Stimulated activated CD8-positive, alpha-beta memory T cell treated with anti-CD3 and anti-CD28 coated beads, Interleukin-4, amount 100 ng/mL, for 4 hours (primary cell): ENCODE results near the gene LCA5L.
"Not testable (repeated sequence)": the region's sequence is repeated elsewhere in the genome, so short reads cannot be mapped to it uniquely, and the experiment has no call there.

Experiments used
- DNase-seq, 2 donors: peaks; one replicate each; pipeline ENCODE4 v3.0.0-alpha.2; 2020; ENCODE audit warnings: low read depth in 2 of 2, low spot score in 1 of 2

LCA5L gene

DNA sequence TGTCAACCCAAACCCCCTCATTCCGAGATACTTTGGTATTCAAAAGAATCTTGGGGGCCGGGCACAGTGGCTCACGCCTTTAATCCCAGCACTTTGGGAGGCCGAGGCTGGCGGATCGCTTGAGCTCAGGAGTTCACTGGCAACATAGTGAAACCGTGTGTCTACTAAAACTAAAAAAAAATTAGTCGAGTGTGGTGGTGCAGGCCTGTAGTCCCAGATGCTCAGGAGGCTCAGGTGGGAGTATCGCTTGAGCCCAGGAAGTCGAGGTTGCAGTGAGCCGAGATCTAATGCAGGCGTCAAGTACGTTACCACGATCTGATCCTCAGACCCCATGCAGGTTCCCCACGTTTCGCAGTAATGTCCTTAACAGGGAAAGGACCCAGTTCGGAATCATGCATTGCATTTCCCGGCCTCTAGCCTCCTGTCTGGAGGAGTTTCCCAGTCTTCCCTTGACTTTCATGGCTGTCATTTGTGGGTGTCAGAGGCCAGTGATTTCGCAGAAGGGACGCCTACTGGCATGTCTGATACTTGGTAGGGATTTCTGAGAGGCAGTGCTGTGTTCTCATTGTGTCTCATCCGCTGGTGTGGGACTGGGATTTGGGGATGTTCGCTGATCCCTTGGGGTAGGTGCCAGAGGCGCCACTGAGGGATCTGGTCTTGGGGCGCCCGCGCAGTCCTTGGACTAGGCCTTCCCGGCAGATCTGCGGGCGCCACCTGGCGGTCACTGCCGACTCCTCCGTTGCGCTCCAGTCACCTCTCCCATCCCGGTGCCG is 57.4 kb downstream of the LCA5L start:
- DNase-seq: peak; percentile 67 to 79

DNA sequence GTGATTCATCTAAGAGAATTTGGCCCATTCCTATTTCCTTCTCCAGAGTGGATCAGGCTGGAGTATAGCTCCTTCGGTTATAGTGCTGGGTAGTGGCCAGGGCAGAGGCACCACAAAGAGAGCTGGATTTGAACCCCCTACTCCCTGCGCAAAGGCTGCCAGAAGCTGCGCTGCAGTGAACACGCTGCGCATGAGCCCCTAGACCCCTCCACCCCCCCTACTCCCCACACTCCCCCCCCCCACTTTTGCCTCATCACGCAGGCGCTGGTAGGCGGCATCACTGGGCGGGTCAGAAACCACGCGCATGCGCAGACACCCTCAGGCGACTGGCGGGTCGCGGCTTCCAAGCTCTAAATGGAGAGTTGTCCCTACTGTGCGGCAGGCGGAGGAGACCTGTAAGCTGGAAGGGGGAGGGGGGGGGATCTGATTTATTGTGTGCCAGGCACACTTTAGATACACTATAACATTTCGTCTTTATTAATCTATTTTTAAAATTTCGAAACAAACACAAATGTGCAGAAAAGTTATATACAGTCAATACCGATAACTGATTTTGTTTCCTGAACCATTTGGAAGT is 58.0 kb downstream of the LCA5L start:
- DNase-seq: peak; percentile 81

DNA sequence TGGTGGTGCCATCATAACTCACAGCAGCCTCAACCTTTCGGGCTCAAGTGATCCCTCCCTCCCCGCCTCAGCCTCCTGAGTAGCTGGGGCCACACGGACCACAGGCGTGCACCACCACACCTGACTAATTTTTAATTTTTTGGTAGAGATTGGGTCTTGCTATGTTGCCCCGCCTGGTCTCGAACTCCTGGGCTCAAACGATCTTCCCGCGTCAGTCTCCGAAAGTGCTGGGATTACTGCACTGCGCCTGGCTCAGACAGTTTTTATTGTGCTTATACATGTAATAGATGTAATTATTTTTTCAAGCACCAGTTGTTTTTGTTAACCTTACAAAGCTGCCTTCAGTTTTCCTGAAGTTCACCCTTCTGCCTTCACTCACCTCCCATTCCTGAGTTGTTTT is 58.7 kb downstream of the LCA5L start:
- no peak for DNase-seq

DNA sequence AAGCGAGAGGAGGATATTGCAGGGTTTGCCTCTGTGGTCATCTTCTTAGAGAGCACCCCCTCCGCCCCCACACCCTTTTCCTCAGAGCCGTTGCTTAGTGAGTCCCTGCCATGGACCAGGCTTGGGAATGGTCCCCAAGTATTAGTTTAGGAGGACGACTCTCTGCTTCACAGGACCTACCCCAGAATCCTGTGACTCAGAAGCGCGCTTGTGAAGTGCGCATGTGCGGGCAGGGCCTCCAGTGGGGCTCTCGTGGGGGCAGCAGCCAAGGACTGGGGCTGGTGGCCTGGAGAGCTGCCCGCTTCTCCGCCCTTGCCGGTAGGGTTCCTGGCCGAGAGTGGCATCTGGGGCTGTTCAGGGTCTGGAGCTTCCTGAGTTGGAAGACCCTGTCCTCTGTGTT is 59.4 kb downstream of the LCA5L start:
- DNase-seq: no peak

DNA sequence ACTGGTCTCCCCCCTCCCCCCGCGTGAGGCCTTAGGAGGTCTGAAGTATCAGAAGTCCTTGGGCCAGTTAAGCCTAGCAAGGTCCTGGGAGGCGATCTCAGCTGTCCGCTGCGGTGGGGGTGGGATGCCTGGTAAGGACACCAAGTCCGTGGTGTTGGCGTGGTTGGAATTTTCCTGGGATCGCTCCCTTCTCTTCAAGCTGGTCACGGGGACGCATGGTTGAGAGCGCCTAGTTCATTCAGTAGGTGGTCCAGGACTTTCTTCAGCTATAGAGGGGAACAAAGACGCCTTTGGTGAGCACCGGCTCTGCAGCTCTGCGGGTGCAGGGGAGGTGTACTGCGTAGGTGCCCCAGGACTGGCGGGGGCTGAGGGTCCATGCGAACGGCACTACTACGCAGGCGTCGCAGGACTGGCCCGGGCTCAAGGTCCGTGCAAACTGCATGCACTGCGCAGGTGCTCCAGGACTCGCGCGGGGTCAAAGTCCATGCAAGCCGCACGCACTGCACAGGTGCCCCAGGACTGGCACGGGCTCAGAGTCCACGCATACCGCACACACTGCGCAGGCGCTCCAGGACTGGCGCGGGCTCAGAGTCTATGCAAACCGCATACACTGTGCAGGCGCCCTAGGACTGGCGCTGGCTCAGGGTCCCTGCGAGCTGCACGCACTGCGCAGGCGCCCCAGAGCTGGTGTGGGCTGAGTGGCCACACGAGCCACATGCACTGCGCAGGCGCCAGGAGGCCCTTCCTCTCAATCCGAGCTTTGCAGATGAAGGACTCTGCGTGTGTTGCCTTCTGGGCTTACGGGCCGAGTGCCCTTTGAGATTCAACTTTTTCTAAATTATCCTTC is 60.1 kb downstream of the LCA5L start:
- DNase-seq: no peak

DNA sequence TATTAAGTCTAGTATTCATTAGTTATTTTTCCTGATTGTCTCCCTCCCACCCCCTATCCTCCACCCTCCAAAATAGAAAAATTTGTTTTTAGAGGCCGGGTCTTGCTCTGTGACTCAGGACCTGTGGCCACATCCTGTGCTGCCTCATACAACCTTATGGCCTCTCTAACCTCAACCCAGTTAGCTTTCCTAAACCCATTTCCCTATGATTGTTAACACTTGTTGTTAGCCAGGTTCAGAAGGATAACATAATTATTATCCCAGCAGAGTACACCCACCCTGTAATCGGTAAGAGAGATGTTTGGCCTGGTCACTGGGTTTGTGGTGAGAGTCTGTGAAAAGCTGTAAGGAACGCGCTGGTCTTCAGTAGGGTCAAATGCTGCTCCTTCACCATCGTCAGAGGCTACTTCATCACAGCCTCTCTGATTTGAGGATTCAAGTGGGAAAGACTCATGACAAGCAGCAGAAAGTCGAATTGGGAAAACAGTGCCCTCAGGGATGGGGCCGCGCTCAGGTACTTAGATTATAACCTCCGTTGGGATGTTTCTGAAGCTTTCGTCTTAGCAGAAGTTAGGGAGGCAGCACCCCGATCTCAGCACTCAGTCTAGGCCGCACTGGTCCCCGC is 60.8 kb downstream of the LCA5L start:
- no peak for DNase-seq

DNA sequence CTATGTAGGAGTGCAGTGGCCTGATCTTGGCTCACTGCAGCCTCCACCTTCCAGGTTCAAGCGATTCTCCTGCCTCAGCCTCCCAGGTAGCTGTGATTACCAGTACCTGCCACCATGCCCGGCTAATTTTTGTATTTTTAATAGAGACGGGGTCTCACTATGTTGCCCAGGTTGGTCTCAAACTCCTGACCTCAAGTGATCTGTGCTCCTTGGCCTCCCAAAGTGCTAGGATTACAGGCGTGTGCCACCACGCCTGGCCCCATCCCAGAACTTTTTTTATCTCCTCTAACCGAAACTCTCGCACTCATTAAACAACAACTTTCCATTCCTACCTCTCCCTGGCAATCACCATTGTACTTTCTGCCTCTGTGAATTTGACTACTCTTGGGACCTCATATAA is 63.5 kb downstream of the LCA5L start:
- DNase-seq: not testable (repeated sequence)

DNA sequence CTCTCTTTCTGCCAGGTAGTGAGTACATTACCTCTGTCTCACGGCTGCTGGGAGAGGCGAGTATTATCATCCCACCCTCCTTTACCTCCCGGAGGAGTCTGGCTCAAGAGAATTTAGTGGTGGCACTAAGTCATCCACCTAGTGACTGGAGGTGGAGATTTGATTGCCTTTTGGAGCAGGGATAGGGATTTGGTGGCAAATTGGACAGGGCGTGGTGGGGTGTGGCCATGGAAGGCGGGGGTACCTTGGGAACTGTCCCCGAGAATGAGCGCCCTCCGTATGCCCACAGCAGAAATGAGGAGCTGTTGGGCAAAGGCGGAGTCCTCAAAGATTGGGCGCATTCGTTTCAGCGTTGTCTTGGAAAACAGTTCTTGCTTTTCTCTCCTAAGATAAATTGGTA is 64.6 kb downstream of the LCA5L start:
- no peak for DNase-seq

DNA sequence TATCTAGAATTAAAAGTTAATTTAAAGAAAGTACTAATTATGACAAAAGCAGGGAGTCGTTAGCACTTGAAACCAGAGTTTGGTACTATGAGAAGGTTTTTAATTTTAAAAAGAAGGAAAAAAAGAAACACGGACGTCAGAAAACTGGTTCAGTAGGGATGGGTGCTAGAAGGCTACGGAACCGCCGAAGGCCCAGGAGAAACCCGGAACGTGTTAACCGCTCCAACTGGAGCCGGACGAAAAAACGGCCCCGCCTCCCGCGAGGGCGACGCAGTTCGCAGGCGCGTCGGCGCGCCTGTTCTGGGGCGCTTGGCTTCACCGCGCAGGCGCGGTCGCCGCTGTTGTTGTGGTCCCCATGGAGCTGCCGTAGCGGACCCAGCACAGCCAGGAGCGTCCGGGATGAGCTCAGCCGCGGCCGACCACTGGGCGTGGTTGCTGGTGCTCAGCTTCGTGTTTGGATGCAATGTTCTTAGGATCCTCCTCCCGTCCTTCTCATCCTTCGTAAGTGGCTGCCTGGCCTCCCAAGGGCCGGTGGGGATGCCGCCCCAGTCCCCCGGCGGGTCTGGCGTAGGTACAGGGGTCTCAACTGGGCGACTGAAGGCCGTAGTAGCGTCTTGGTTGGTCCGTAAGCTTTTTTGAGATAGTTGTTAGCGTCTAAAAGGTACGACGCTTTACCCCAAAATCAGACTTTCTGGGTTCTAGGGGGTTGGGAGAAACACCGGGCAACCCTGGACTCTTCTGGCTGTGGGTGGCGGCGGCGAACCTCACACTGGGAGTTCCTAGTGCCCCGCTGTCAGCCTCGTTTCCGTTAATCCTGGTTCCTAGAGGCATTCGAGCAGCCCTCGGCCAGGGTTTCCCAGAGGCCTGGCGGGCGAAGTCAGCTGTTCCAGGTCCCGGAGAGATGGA is 65.3 kb downstream of the LCA5L start:
- DNase-seq: peak; percentile 63 to 75

DNA sequence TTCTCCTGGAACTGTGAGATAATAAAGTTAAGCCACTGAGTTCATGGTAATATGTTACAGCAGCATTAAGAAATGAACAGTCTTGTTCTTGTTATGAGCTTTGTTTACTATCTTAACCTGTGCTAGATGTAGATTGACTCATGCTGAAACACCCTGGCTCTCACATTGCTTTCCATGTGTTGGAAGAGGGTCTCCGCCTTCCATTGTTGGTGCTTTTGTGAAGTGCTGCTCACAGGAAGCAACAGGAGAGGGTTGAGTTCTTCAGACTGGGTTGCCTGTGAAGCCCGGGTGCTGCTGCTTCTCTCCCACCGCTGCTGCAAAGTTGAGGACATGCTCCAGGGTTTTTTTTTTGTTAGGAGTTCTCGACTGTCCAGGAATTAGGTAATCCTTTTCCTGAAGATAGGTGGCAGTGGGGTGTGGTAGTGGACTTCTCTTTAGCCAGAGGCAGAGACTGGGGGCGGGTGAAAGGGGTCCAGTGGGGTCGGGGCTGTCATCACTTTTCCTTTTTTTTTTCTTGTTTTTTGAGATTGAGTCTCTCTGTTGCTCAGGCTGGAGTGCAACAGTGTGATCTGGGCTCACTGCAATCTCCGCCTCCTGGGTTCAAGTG is 68.0 kb downstream of the LCA5L start:
- no peak for DNase-seq

DNA sequence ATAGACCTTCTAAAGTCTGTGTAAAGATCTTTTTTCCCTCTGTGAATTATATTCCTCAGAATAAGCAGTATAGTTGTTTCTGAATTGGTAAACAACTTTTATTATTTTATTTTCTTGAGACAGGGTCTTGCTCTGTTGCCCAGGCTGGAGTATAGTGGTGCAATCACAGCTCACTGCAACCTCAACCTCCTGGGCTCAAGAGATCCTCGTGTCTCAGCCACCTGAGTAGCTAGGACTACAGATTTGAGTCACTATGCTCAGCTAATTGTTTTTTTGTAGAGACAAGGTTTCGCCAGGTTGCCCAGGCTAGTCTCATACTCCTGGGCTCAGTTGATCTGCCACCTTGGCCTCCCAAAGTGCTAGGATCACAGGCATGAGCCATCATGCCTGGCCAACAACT is 70.1 kb downstream of the LCA5L start:
- DNase-seq: no peak

DNA sequence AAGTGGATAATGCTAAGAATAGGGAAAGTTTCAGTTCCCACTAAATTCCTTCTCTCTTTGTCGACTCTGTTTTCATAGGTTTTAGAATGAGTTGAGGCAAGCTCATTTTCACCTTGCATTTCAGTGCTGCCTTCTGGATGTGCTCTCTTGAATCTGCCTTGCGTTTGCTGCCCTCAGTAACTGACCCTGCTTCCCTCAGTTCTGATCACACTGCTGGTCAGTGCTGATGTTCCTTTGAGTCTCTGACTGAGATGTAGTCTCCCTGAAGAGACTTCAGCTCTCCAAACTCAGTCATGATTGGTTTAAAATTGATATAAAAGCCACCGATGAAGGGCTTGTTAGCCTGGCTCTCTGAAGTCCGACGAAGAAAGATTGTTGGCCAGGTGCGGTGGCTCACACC is 71.5 kb downstream of the LCA5L start:
- DNase-seq: no peak

DNA sequence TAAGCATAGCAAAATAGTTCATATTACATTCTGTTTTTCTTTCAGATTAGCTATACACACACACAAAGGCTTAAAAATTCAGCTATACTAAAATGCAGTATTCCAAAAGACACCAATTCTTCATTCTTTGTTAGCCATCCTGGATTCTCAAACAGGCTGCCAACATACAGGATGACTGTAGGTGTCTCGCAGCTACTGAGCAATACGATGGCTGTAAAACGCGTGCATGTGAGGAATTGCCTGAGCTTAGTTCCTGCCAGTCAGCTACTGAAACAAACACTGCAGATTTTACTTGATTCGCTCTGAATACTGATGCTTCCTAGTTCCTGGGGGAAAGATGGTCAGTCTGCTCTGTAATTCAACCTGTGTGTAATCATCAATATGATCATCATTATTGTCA is 71.9 kb downstream of the LCA5L start:
- DNase-seq: no peak

DNA sequence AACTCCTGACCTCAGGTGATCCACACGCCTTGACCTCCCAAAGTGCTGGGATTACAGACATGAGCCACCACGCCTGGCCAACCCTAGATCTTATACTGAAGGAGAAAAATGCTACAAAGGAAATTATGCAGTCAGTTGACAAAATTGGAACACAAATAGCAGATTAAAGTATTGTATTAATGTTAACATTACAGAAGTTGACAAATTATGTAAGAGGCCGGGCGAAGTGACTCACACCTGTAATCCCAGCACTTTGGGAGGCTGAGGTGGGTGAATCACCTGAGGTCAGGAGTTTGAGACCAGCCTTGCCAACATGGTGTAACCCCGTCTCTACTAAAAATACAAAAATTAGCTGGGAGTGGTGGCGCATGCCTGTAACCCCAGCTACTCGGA is 75.7 kb downstream of the LCA5L start:
- not testable (repeated sequence) for DNase-seq

DNA sequence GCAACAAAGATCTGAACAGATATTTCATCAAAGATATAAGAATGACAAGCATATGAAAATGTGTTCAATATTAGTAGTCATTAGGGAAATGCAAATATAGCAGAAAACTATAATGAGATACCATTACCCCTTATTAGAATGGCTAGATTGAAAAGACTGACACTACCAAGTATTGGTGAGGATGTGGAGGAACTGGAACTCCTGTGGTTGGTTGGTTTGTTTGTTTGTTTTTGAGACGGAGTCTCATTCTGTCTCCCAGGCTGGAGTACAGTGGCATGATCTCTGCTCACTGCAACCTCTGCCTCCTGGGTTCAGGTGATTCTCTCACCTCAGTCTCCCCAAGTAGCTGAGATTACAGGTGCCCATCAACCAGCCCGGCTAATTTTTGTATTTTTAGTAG is 77.8 kb downstream of the LCA5L start:
- no peak for DNase-seq

DNA sequence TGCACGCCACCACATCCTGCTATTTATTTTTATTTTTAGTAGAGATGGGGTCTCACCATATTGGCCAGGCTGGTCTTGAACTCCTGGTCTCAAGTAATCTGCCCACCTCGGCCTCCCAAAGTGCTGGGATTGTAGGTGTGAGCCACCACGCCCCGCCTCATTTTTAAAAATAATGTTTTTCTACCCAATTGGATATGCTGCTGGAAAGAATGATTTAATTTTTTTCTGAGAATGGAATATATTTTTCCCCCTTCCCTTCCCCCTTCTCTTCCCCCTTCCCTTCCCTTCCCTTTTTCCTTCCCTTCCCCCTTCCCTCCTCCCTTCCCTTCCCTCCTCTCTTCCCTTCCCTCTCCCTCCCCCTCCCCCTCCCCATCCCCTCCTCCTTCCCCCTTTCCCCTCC is 79.0 kb downstream of the LCA5L start:
- DNase-seq: no peak

DNA sequence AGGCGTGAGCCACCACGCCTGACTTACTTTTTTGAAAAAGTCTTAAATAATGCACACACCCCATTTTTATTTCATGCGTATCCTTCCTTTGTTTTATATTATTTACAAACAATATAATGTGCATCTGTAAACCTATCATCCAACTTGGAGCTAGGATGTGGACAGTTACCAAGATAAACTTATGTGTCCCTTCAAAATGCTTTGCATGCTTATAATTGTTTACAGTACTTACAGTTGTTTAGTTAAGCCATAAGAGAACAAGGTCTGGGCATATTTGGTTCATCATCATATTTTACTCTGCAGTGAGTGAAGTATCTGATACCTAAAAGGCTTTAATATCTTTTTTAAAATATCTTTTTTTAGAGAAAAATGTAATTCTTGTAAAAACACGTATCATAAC is 80.6 kb downstream of the LCA5L start:
- no peak for DNase-seq

DNA sequence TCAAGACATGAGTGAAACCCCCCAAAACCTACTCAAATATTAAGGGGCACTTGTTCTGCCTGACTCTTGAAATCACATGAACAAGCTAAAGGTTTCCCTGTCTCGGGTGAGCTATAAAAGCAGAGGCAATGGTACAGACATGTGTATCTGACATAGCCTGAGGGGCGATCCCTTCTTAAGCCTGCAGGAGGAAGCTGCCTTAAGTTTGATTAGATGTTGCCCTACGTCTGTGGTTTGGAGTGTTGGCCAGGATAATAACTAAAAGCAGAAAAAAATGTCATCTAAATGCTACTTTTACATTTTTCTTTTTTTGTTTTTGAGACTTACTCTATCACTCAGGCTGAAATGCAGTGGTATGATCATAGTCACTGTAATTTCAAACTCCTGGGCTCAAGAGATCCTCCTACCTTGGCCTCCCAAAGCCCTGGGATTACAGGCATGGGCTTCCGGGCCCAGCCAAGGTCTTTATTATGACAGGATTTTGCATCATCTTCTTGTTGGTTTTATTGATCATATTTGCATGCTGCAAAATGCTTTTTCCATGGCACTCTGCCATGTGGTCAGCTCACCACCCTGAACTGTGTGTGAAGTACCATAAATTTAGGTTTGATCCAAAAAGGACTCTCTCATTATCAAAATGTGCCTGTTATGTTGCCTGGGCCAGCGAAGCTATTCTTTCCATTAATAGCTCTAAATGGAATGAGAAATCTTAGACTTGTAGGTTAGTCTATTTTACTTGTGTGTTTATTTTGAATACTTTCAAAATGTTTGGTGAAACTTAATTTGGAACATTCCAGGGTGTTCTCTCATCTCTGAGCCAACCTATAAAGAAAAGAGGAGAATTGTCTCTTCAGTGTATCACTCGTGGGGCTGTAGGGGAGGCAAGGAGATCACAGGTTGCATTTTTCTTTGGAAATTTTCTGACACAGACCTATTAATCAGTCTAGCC is 81.7 kb downstream of the LCA5L start:
- DNase-seq: no peak

DNA sequence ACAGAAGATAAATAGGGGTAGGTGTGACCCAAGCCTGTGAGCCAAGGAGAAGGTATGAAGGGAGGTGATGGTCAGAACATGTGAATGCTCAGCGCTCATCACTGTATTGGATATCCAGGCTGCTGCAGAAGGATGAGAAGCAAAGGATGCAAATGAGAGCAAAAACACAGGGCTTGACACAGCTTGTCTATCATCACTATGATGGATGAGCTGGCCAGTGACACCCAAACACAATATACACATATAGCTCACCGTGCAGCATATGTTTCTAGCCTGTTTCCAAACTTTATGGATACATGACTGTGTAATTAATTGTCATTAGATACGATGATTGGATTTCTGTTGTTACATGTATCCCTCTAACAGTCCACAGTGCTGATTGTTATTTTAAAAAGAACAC is 82.8 kb downstream of the LCA5L start:
- no peak for DNase-seq
